Measurements from ENCODE around the gene FAAP24.
"Not testable (repeated sequence)": the region's sequence is repeated elsewhere in the genome, so short reads cannot be mapped to it uniquely, and the experiment has no call there.

FAAP24 gene

DNA sequence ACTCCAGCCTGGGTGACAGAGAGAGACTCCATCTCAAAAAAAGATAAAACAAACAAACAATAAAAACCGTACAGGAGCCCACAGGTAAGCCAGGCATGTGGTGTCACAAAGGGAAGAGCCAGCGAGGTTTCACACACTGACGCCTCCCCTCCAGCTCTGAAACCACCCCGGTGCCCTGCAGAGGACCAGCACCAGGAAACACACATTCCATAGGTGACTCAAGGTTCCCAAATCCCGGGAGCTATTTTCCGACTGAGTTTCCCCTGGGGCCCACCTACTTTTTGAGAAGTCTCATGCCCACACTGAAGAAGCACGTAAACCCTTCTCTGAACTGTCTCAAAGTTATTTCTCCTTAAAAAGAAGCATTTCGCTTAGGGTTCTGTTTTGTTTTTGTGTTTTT, 52.4 kb downstream of the FAAP24 start:
- no peak overlapping the region for H2AFZ ChIP-seq (ENCODE audit: low read depth, low read length)
- no peak overlapping the region for H3K9ac ChIP-seq (ENCODE audit: low read length)
- no peaks in the 10 kb centered on the region for H3K4me1 ChIP-seq (ENCODE audit: low read length)
- no peaks in the 10 kb centered on the region for H3K36me3 ChIP-seq (replicated peaks; ENCODE audit: low read depth, low read length)
- H3K4me2 ChIP-seq (ENCODE audit: low read length): no peak overlapping the region
- no peak overlapping the region for H3K4me3 ChIP-seq (ENCODE audit: low read length)
- TF ChIP-seq, protein P1, sequence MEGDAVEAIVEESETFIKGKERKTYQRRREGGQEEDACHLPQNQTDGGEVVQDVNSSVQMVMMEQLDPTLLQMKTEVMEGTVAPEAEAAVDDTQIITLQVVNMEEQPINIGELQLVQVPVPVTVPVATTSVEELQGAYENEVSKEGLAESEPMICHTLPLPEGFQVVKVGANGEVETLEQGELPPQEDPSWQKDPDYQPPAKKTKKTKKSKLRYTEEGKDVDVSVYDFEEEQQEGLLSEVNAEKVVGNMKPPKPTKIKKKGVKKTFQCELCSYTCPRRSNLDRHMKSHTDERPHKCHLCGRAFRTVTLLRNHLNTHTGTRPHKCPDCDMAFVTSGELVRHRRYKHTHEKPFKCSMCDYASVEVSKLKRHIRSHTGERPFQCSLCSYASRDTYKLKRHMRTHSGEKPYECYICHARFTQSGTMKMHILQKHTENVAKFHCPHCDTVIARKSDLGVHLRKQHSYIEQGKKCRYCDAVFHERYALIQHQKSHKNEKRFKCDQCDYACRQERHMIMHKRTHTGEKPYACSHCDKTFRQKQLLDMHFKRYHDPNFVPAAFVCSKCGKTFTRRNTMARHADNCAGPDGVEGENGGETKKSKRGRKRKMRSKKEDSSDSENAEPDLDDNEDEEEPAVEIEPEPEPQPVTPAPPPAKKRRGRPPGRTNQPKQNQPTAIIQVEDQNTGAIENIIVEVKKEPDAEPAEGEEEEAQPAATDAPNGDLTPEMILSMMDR (IDR thresholded peaks at IDR 0.05; ENCODE audit: low read depth, low read length): no peak
- no peak for TF ChIP-seq EZH2phosphoT487 (IDR thresholded peaks at IDR 0.05; ENCODE audit: low read depth)
- H3K9me3 ChIP-seq (ENCODE audit: insufficient read depth, low read length): no peaks in the 10 kb centered on the region
- no peak overlapping the region for H3K27ac ChIP-seq (ENCODE audit: low read length)
- H4K20me1 ChIP-seq (ENCODE audit: insufficient read depth, low read length): no peaks in the 10 kb centered on the region
- no peaks in the 10 kb centered on the region for H3K27me3 ChIP-seq (ENCODE audit: low read depth, low read length)
- no peaks in the 10 kb centered on the region for H3K79me2 ChIP-seq (ENCODE audit: low read length)

DNA sequence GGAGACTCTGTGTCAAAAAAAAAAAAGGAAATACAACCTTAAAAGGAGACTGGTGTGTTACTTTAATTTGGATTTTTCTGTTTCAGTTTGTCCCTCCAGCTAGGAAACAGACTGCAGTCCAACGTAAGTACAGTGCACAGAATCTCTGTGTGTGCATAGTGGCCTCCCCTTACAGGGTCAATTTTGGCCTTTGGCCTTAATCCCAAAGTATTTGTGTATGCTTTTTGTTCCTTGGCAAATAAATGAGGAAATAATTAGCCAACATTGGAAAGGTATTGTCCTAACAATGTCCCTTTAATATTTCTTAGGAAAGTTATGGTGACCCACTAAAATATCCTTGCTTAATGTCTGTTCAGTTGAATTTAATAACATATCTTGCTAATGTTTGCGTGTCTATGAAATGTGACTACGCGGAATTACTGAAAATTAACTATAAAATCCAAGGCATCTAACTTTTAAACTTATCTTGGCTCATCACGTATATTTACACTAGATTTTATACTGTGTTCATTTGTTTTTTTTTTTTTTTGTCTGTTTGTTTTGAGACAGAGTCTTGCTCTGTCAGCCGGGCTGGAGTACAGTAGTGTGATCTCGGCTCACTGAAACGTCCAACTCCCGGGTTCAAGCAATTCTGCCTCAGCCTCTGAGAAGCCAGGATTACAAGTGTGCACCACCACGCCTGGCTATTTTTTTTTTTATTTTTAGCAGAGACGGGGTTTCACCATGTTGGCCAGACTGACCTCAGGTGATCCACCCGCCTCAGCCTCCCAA, 53.6 kb downstream of the FAAP24 start:
- H3K79me2 ChIP-seq (ENCODE audit: low read length); H4K20me1 ChIP-seq (ENCODE audit: insufficient read depth, low read length); H3K4me2 ChIP-seq (ENCODE audit: low read length); H3K9ac ChIP-seq (ENCODE audit: low read length); H3K4me1 ChIP-seq (ENCODE audit: low read length); H3K36me3 ChIP-seq (replicated peaks; ENCODE audit: low read depth, low read length); H3K4me3 ChIP-seq (ENCODE audit: low read length); H3K9me3 ChIP-seq (ENCODE audit: insufficient read depth, low read length); H3K27ac ChIP-seq (ENCODE audit: low read length); H3K27me3 ChIP-seq (ENCODE audit: low read depth, low read length); H2AFZ ChIP-seq (ENCODE audit: low read depth, low read length): not testable (repeated sequence)

DNA sequence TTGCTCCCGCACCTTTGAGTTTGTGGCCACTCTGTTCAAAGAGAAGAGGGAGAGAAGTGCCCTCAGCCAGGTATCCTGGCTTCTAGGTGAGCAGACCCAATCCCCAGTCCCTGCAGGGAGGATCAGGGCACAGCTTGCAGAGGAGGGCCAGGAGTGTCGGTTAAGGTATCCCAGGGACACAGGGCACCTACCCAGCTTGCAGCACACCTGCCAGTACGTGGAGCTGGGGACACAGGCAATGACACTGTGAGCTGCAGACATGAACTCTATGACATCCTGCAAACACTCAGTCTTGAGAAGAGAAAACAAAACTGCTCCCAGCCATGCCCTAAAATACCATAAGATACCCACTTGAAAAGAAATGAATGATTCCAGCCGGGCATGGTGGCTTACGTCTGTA, 54.6 kb downstream of the FAAP24 start:
- not testable (repeated sequence) for H3K79me2 ChIP-seq (ENCODE audit: low read length); H3K4me1 ChIP-seq (ENCODE audit: low read length); H3K36me3 ChIP-seq (replicated peaks; ENCODE audit: low read depth, low read length); H3K9me3 ChIP-seq (ENCODE audit: insufficient read depth, low read length); H3K4me3 ChIP-seq (ENCODE audit: low read length); H3K27me3 ChIP-seq (ENCODE audit: low read depth, low read length); H2AFZ ChIP-seq (ENCODE audit: low read depth, low read length); H3K4me2 ChIP-seq (ENCODE audit: low read length); H3K9ac ChIP-seq (ENCODE audit: low read length); H3K27ac ChIP-seq (ENCODE audit: low read length); H4K20me1 ChIP-seq (ENCODE audit: insufficient read depth, low read length)

Measured in OCI-LY3 (cell line).